Measurements from ENCODE around the gene PSMB4. TPM values are rescaled to one million over a fixed set of nuclear protein-coding genes. Genes with fewer than 3 reads are reported as not detected.
A peak's percentile ranks its signal among the peaks of the same experiment; 100 is the strongest.

PSMB4 gene
- total RNA-seq, 2 experiments from 2014 or later = 350 to 353 TPM

- Mint-ChIP-seq H3K27me3 (no peaks in the 10 kb centered on the region), H3K36me3 (ENCODE audit: low read depth) (peaks cover 55% of the 10 kb centered on the region), H3K9me3 (no peaks in the 10 kb centered on the region), H3K4me1 (ENCODE audit: low read depth) (peaks cover 30% of the 10 kb centered on the region), H3K4me3 (no peak overlapping the region), H3K27ac (no peak overlapping the region)
- no peak for ATAC-seq
- TF ChIP-seq CTCF (IDR thresholded peaks at IDR 0.05) = no peak
- DNase-seq = no peak
- intact Hi-C loops (cut with micrococcal nuclease) = loop anchor here (10.0 kb wide), 1 partner anchor 121 kb away; the partner anchor contains the start of gene ZNF687
- ChIA-PET POLR2A (no interaction called here), CTCF (interaction anchor here (1.0 to 1.7 kb wide), 5 partner anchors 10 to 79 kb away, joined by 3 to 7 read pairs (median 3); no protein-coding TSS in a partner anchor)
Measured at GRCh38 chr1:151405187-151405951, 6.0 kb downstream of the PSMB4 start.

DNA sequence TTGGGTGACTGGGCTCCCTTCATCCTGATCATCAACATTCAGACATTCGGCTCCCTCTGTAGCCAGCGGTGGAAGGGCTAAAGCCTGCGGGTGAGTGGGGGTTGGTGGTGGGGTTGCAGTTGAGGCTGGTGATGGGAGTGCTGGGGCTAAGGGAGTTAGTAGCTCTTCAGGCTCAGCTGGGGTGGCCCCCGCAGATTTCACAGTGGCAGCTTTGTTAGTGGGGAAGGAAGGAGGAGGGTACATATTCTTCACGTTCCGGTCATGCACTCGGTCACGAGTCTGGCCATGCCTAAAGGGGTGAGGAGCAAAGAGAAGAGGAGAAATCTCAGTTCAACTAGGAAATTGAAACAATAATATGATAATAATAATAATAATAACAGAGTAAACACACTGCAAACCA lies 6.8 kb downstream of the PSMB4 start:
- no peaks in the 10 kb centered on the region for H3K27me3 Mint-ChIP-seq
- intact Hi-C loops (cut with micrococcal nuclease) = loop anchor here (10.0 kb wide), 1 partner anchor 121 kb away; the partner anchor contains the start of gene ZNF687
- H3K9me3 Mint-ChIP-seq = no peaks in the 10 kb centered on the region
- no peak for ATAC-seq
- CTCF ChIA-PET = interaction anchor here (1.0 to 1.7 kb wide), 5 partner anchors 11 to 80 kb away, joined by 3 to 7 read pairs (median 3); no protein-coding TSS in a partner anchor
- no peak overlapping the region for H3K4me3 Mint-ChIP-seq
- TF ChIP-seq CTCF (IDR thresholded peaks at IDR 0.05) = no peak
- peaks cover 23% of the 10 kb centered on the region for H3K4me1 Mint-ChIP-seq (ENCODE audit: low read depth)
- POLR2A ChIA-PET = no interaction called here
- no peak overlapping the region for H3K27ac Mint-ChIP-seq
- peaks cover 53% of the 10 kb centered on the region for H3K36me3 Mint-ChIP-seq (ENCODE audit: low read depth)
- DNase-seq = no peak

GRCh38 chr1:151407304-151407703 lies 7.9 kb downstream of the PSMB4 start:
- Mint-ChIP-seq H3K27ac (no peak overlapping the region), H3K36me3 (ENCODE audit: low read depth) (peaks cover 44% of the 10 kb centered on the region), H3K4me3 (no peak overlapping the region), H3K4me1 (ENCODE audit: low read depth) (peaks cover 15% of the 10 kb centered on the region), H3K27me3 (no peaks in the 10 kb centered on the region), H3K9me3 (no peaks in the 10 kb centered on the region)
- TF ChIP-seq CTCF (IDR thresholded peaks at IDR 0.05) = no peak
- DNase-seq = no peak
- CTCF ChIA-PET = interaction anchor here (1.0 kb wide), 1 partner anchor 8 kb away, joined by 3 read pairs; the partner anchor contains the start of gene PSMB4
- ATAC-seq = no peak
- POLR2A ChIA-PET = no interaction called here
- intact Hi-C loops (cut with micrococcal nuclease) = loop anchor here (10.0 kb wide), 1 partner anchor 123 kb away; the partner anchor contains the start of gene ZNF687

GRCh38 chr1:151408891-151409290 lies 9.5 kb downstream of the PSMB4 start:
- Mint-ChIP-seq H3K4me1 (ENCODE audit: low read depth) (peaks cover 3% of the 10 kb centered on the region), H3K27ac (peak overlapping the region; percentile 44), H3K27me3 (no peaks in the 10 kb centered on the region), H3K4me3 (no peak overlapping the region), H3K9me3 (no peaks in the 10 kb centered on the region), H3K36me3 (ENCODE audit: low read depth) (peaks cover 42% of the 10 kb centered on the region)
- CTCF ChIA-PET = no interaction called here
- no peak for TF ChIP-seq CTCF (IDR thresholded peaks at IDR 0.05)
- ATAC-seq = no peak
- DNase-seq = no peak
- intact Hi-C loops (cut with micrococcal nuclease) = loop anchor here (10.0 kb wide), 1 partner anchor 124 kb away; the partner anchor contains the start of gene ZNF687
- POLR2A ChIA-PET = no interaction called here

DNA sequence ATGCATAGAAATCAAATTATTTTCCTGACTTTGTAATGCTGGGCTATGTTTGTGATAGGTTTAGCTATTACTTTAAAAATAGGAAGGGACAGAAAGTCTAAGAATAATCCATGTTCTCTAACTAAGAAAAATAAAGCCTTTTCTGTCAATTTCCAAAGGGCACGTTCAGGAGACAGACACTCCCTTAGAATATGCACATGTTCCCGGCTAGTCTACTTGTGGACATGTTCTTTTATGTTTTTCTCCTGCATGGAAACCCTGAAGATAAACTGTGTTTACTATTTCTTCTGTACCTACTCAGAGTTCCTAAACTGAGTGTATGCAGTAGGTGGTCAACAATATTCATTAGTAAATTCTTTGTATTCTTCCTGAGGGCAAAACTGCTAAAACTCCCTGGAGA lies 12.5 kb downstream of the PSMB4 start:
- ChIA-PET CTCF (interaction anchor here (0.9 kb wide), 1 partner anchor 591 kb away, joined by 3 read pairs; no protein-coding TSS in a partner anchor), POLR2A (interaction anchor here (0.6 to 2.2 kb wide), 3 partner anchors 8 to 117 kb away, joined by 3 to 10 read pairs (median 4); no protein-coding TSS in a partner anchor)
- Mint-ChIP-seq H3K4me3 (no peak overlapping the region), H3K4me1 (ENCODE audit: low read depth) (no peaks in the 10 kb centered on the region), H3K9me3 (no peaks in the 10 kb centered on the region), H3K27me3 (no peaks in the 10 kb centered on the region), H3K36me3 (ENCODE audit: low read depth) (peaks cover 37% of the 10 kb centered on the region), H3K27ac (no peak overlapping the region)
- ATAC-seq = no peak
- intact Hi-C loops (cut with micrococcal nuclease) = no loop called here
- DNase-seq = no peak
- TF ChIP-seq CTCF (IDR thresholded peaks at IDR 0.05) = no peak

Data from activated CD8-positive, alpha-beta T cell treated with anti-CD3 and anti-CD28 coated beads for 36 hours (primary cell).